ENCODE measurements around the gene ZDHHC14. TPM values are rescaled to one million over a fixed set of nuclear protein-coding genes. Genes with fewer than 3 reads are reported as not detected.

Gene ZDHHC14
- total RNA-seq, 2 experiments from 2014 or later, result 1.3 to 1.6 TPM

- H3K27ac ChIP-seq (ENCODE audit: low read depth in 1 of 2, low read length in 2 of 2), result no peak overlapping the region
- H3K9me3 Mint-ChIP-seq, result no peaks in the 10 kb centered on the region
- ChIA-PET CTCF (no interaction called here), POLR2A (no interaction called here)
- no peak overlapping the region for H3K27ac Mint-ChIP-seq
- H3K27me3 Mint-ChIP-seq, result no peaks in the 10 kb centered on the region
- no peak overlapping the region for H3K4me3 Mint-ChIP-seq
- no peaks in the 10 kb centered on the region for H3K4me1 ChIP-seq (ENCODE audit: insufficient read depth, low read length)
- no peak for TF ChIP-seq CTCF (IDR thresholded peaks at IDR 0.05)
- H3K36me3 ChIP-seq (ENCODE audit: insufficient read depth, low read length), result no peaks in the 10 kb centered on the region
- no peak for ATAC-seq (ENCODE audit: poor library complexity)
- no peaks in the 10 kb centered on the region for H3K36me3 Mint-ChIP-seq (ENCODE audit: low read depth)
- H3K9me3 ChIP-seq (ENCODE audit: control insufficient read depth in 1 of 2, insufficient read depth in 1 of 2, low read length in 2 of 2), result no peaks in the 10 kb centered on the region
- DNase-seq, result no peak
- intact Hi-C loops (cut with DNase I, micrococcal nuclease), result no loop called here
- no peaks in the 10 kb centered on the region for H3K27me3 ChIP-seq (ENCODE audit: control insufficient read depth in 1 of 2, insufficient read depth in 2 of 2, low read length in 2 of 2)
- H3K4me1 Mint-ChIP-seq (ENCODE audit: low read depth), result no peaks in the 10 kb centered on the region
- no peak overlapping the region for H3K4me3 ChIP-seq (ENCODE audit: low read length)
Observed at GRCh38 chr6:157606516-157606915, 225.5 kb downstream of the ZDHHC14 start.

GRCh38 chr6:157607317-157608109 lies 226.5 kb downstream of the ZDHHC14 start:
- ATAC-seq (ENCODE audit: poor library complexity) (no peak), DNase-seq (no peak)
- H3K9me3 ChIP-seq (ENCODE audit: control insufficient read depth in 1 of 2, insufficient read depth in 1 of 2, low read length in 2 of 2), result no peaks in the 10 kb centered on the region
- Mint-ChIP-seq H3K9me3 (no peaks in the 10 kb centered on the region), H3K27me3 (no peaks in the 10 kb centered on the region), H3K4me3 (no peak overlapping the region), H3K4me1 (ENCODE audit: low read depth) (no peaks in the 10 kb centered on the region), H3K27ac (no peak overlapping the region), H3K36me3 (ENCODE audit: low read depth) (no peaks in the 10 kb centered on the region)
- H3K36me3 ChIP-seq (ENCODE audit: insufficient read depth, low read length), result no peaks in the 10 kb centered on the region
- H3K27me3 ChIP-seq (ENCODE audit: control insufficient read depth in 1 of 2, insufficient read depth in 2 of 2, low read length in 2 of 2), result no peaks in the 10 kb centered on the region
- no peak for TF ChIP-seq CTCF (IDR thresholded peaks at IDR 0.05)
- H3K4me3 ChIP-seq (ENCODE audit: low read length), result no peak overlapping the region
- intact Hi-C loops (cut with DNase I, micrococcal nuclease), result no loop called here
- no peaks in the 10 kb centered on the region for H3K4me1 ChIP-seq (ENCODE audit: insufficient read depth, low read length)
- CTCF ChIA-PET, result no interaction called here
- no peak overlapping the region for H3K27ac ChIP-seq (ENCODE audit: low read depth in 1 of 2, low read length in 2 of 2)
- POLR2A ChIA-PET, result no interaction called here

- H3K9me3 ChIP-seq (ENCODE audit: control insufficient read depth in 1 of 2, insufficient read depth in 1 of 2, low read length in 2 of 2), result no peaks in the 10 kb centered on the region
- H3K27ac ChIP-seq (ENCODE audit: low read depth in 1 of 2, low read length in 2 of 2), result no peak overlapping the region
- H3K36me3 ChIP-seq (ENCODE audit: insufficient read depth, low read length), result no peaks in the 10 kb centered on the region
- Mint-ChIP-seq H3K4me1 (ENCODE audit: low read depth) (no peaks in the 10 kb centered on the region), H3K9me3 (no peaks in the 10 kb centered on the region), H3K4me3 (no peak overlapping the region), H3K36me3 (ENCODE audit: low read depth) (no peaks in the 10 kb centered on the region), H3K27me3 (no peaks in the 10 kb centered on the region), H3K27ac (no peak overlapping the region)
- ChIA-PET POLR2A (no interaction called here), CTCF (no interaction called here)
- ATAC-seq (ENCODE audit: poor library complexity), result no peak
- DNase-seq, result no peak
- H3K4me3 ChIP-seq (ENCODE audit: low read length), result no peak overlapping the region
- no peak for TF ChIP-seq CTCF (IDR thresholded peaks at IDR 0.05)
- H3K27me3 ChIP-seq (ENCODE audit: control insufficient read depth in 1 of 2, insufficient read depth in 2 of 2, low read length in 2 of 2), result no peaks in the 10 kb centered on the region
- intact Hi-C loops (cut with DNase I, micrococcal nuclease), result no loop called here
- no peaks in the 10 kb centered on the region for H3K4me1 ChIP-seq (ENCODE audit: insufficient read depth, low read length)
Observed at GRCh38 chr6:157608221-157609075, 227.5 kb downstream of the ZDHHC14 start.
